Large intestine (tissue), 3 donors: ENCODE data around the gene DYSF. TPM values are rescaled to one million over a fixed set of nuclear protein-coding genes. Genes with fewer than 3 reads are reported as not detected.

Experiments
- DNase-seq, 2 donors: peaks; one replicate each; pipeline versions ENCODE4 v3.0.0 to v3.0.0-alpha.2; 2013
- H3K27ac ChIP-seq: one replicate; pipeline ENCODE4 v1.5.1; 2013; ENCODE audit warnings: low read length
- H3K27me3 ChIP-seq: 2 replicates; pipeline ENCODE4 v1.6.1; 2013; ENCODE audit warnings: low read length; ENCODE audit not compliant: control insufficient read depth, insufficient read depth
- H3K36me3 ChIP-seq: 2 replicates; pipeline ENCODE4 v1.6.1; 2013; ENCODE audit warnings: low read length; ENCODE audit not compliant: control insufficient read depth, insufficient read depth
- H3K4me1 ChIP-seq: one replicate; pipeline ENCODE4 v1.6.1; 2013; ENCODE audit warnings: low read length; ENCODE audit not compliant: control insufficient read depth, insufficient read depth
- H3K4me3 ChIP-seq: one replicate; pipeline ENCODE4 v1.5.1; 2013; ENCODE audit warnings: low read length
- H3K9me3 ChIP-seq: one replicate; pipeline ENCODE4 v1.6.1; 2013; ENCODE audit warnings: mild to moderate bottlenecking, low read depth, low read length, moderate library complexity; ENCODE audit not compliant: control insufficient read depth
- WGBS: methylation state at CpG from one replicate; pipeline ENCODE4 v1.1.5; 2013; ENCODE audit warnings: low lambda C conversion rate; ENCODE audit not compliant: insufficient coverage; 5-methylcytosine and 5-hydroxymethylcytosine counted together
- polyA plus RNA-seq: library from polyadenylated mRNA; unstranded; fragments of 120-200 nt; gene quantifications from one replicate; pipeline ENCODE4 v1.2.1, GENCODE V29; 2013

DYSF gene
- polyA plus RNA-seq, 1 donor, result 6.3 TPM

- Histone ChIP-seq H3K27ac (no peak overlapping the region), H3K36me3 (no peaks in the 10 kb centered on the region), H3K9me3 (no peaks in the 10 kb centered on the region), H3K4me1 (peaks cover 4% of the 10 kb centered on the region), H3K27me3 (no peaks in the 10 kb centered on the region), H3K4me3 (no peak overlapping the region)
- no CpG with 5 or more reads among the region's 5 CpGs for WGBS
- DNase-seq, result no peak
Observed at GRCh38 chr2:71706836-71707235, 253.5 kb downstream of the DYSF start.

- Histone ChIP-seq H3K27me3 (no peaks in the 10 kb centered on the region), H3K4me1 (peaks cover 11% of the 10 kb centered on the region), H3K9me3 (no peaks in the 10 kb centered on the region), H3K36me3 (no peaks in the 10 kb centered on the region), H3K4me3 (no peak overlapping the region), H3K27ac (no peak overlapping the region)
- DNase-seq, result peak; percentile 71 to 81
- no CpG with 5 or more reads among the region's 10 CpGs for WGBS
Observed at GRCh38 chr2:71710367-71711132, 257.2 kb downstream of the DYSF start.

- H3K9me3 ChIP-seq, result no peaks in the 10 kb centered on the region
- no CpG with 5 or more reads among the region's 8 CpGs for WGBS
- peaks cover 11% of the 10 kb centered on the region for H3K4me1 ChIP-seq
- H3K27ac ChIP-seq, result no peak overlapping the region
- no peak overlapping the region for H3K4me3 ChIP-seq
- DNase-seq, result no peak
- H3K27me3 ChIP-seq, result no peaks in the 10 kb centered on the region
- H3K36me3 ChIP-seq, result no peaks in the 10 kb centered on the region
Observed at GRCh38 chr2:71711133-71711855, 257.9 kb downstream of the DYSF start.

GRCh38 chr2:71712158-71712818 is 258.9 kb downstream of the DYSF start:
- Histone ChIP-seq H3K9me3 (no peaks in the 10 kb centered on the region), H3K4me1 (peaks cover 16% of the 10 kb centered on the region), H3K27ac (no peak overlapping the region), H3K27me3 (no peaks in the 10 kb centered on the region), H3K4me3 (no peak overlapping the region), H3K36me3 (no peaks in the 10 kb centered on the region)
- peak; percentile 47 to 64 for DNase-seq
- WGBS, result no CpG with 5 or more reads among the region's 8 CpGs

- no peak for DNase-seq
- no peaks in the 10 kb centered on the region for H3K27me3 ChIP-seq
- no CpG with 5 or more reads among the region's 11 CpGs for WGBS
- no peaks in the 10 kb centered on the region for H3K36me3 ChIP-seq
- H3K4me3 ChIP-seq, result no peak overlapping the region
- no peaks in the 10 kb centered on the region for H3K9me3 ChIP-seq
- H3K4me1 ChIP-seq, result peaks cover 16% of the 10 kb centered on the region
- no peak overlapping the region for H3K27ac ChIP-seq
Observed at GRCh38 chr2:71713581-71714580, 260.5 kb downstream of the DYSF start.

GRCh38 chr2:71714601-71715240 is 261.4 kb downstream of the DYSF start:
- Histone ChIP-seq H3K27me3 (no peaks in the 10 kb centered on the region), H3K9me3 (no peaks in the 10 kb centered on the region), H3K4me1 (peaks cover 16% of the 10 kb centered on the region), H3K27ac (no peak overlapping the region), H3K4me3 (no peak overlapping the region), H3K36me3 (no peaks in the 10 kb centered on the region)
- DNase-seq, result no peak
- no CpG with 5 or more reads among the region's 4 CpGs for WGBS

GRCh38 chr2:71715241-71715750 is 261.9 kb downstream of the DYSF start:
- H3K4me3 ChIP-seq, result no peak overlapping the region
- H3K36me3 ChIP-seq, result no peaks in the 10 kb centered on the region
- no peak overlapping the region for H3K27ac ChIP-seq
- WGBS, result no CpG with 5 or more reads among the region's 6 CpGs
- H3K9me3 ChIP-seq, result no peaks in the 10 kb centered on the region
- peaks cover 16% of the 10 kb centered on the region for H3K4me1 ChIP-seq
- H3K27me3 ChIP-seq, result no peaks in the 10 kb centered on the region
- DNase-seq, result no peak

GRCh38 chr2:71715951-71716696 is 262.8 kb downstream of the DYSF start:
- no CpG with 5 or more reads among the region's 4 CpGs for WGBS
- H3K27ac ChIP-seq, result no peak overlapping the region
- H3K9me3 ChIP-seq, result no peaks in the 10 kb centered on the region
- H3K36me3 ChIP-seq, result no peaks in the 10 kb centered on the region
- no peak overlapping the region for H3K4me3 ChIP-seq
- H3K4me1 ChIP-seq, result peaks cover 19% of the 10 kb centered on the region
- no peak for DNase-seq
- H3K27me3 ChIP-seq, result no peaks in the 10 kb centered on the region
